Gastrocnemius medialis (tissue), 4 donors: ENCODE data around the gene IQCH. TPM values are rescaled to one million over a fixed set of nuclear protein-coding genes. Genes with fewer than 3 reads are reported as not detected.

Source experiments
- ATAC-seq, 2 donors: fragments of 150-250 bp; one replicate each; pipeline ENCODE4 v1.9.1; 2016
- DNase-seq, 2 donors: peaks; one replicate each; pipeline ENCODE4 v3.0.0-alpha.2; 2019
- H3K27ac ChIP-seq, 4 donors: fragments of 200-600 bp; sonication (generic); 1 replicate in 1 of 4; 2 replicates in 3 of 4; pipeline ENCODE4 v1.5.1; 2016 to 2018; ENCODE audit warnings: mild to moderate bottlenecking in 2 of 4, moderate library complexity in 1 of 4
- H3K27me3 ChIP-seq, 3 donors: fragments of 200-600 bp; sonication (generic) in 2 of 3; 1 replicate in 1 of 3; 2 replicates in 2 of 3; pipeline versions ENCODE4 v1.5.1 to v1.6.0; 2016 to 2019; ENCODE audit warnings: mild to moderate bottlenecking in 1 of 3, moderate library complexity in 1 of 3
- H3K36me3 ChIP-seq, 2 donors: fragments of 200-600 bp; sonication (generic) in 1 of 2; one replicate each; pipeline ENCODE4 v1.5.1; 2017 to 2018
- H3K4me1 ChIP-seq, 2 donors: fragments of 200-600 bp; sonication (generic) in 1 of 2; one replicate each; pipeline ENCODE4 v1.5.1; 2016 to 2017; ENCODE audit warnings: mild to moderate bottlenecking in 2 of 2
- H3K4me3 ChIP-seq, 4 donors: fragments of 200-600 bp; sonication (generic) in 3 of 4; 1 replicate in 1 of 4; 2 replicates in 3 of 4; pipeline ENCODE4 v1.5.1; 2016 to 2019; ENCODE audit warnings: mild to moderate bottlenecking in 2 of 4
- H3K9me3 ChIP-seq, 3 donors: fragments of 200-600 bp; sonication (generic) in 2 of 3; 1 replicate in 1 of 3; 2 replicates in 2 of 3; pipeline ENCODE4 v1.5.1; 2016 to 2019
- CTCF ChIP-seq, 5 experiments: fragments of 450-650 bp in 3 of 5; fragments of 200-600 bp in 2 of 5; sonication (generic) in 2 of 5; IDR thresholded peaks in 4 of 5; conservative IDR thresholded peaks in 1 of 5; 1 replicate in 4 of 5; 2 replicates in 1 of 5; pipeline ENCODE4 v1.5.1; 2016 to 2019; ENCODE audit warnings: antibody characterized with exemption in 5 of 5, mild to moderate bottlenecking in 3 of 5, moderate library complexity in 3 of 5
- POLR2A ChIP-seq, 2 donors: fragments of 450-650 bp; IDR thresholded peaks; one replicate each; pipeline ENCODE4 v1.6.1; 2017; ENCODE audit warnings: antibody characterized with exemption in 2 of 2, mild to moderate bottlenecking in 2 of 2, moderate library complexity in 2 of 2
- in situ Hi-C, 4 donors: fragments of 200-750 bp; cut with MboI; loops; one replicate each; pipeline versions ENCODE4 v1.15.0 to v1.8.0; 2017; ENCODE audit warnings: low sequenced_read_pairs in 4 of 4
- intact Hi-C: fragments of 100-400 bp; cut with DNase I; formaldehyde crosslinking; loops from one replicate; pipeline ENCODE4 v1.15.1; 2023; ENCODE audit warnings: low total_unique reads
- total RNA-seq, 4 donors: library from RNA; depleted of rRNA; stranded (reverse); fragments of >200 nt; gene quantifications; one replicate each; pipeline versions ENCODE4 v1.1.0 to v1.2.3, GENCODE V29; 2016

The IQCH gene
- total RNA-seq, 4 donors from 2014 or later = 0.07 to 0.65 (median 0.32) TPM

DNA sequence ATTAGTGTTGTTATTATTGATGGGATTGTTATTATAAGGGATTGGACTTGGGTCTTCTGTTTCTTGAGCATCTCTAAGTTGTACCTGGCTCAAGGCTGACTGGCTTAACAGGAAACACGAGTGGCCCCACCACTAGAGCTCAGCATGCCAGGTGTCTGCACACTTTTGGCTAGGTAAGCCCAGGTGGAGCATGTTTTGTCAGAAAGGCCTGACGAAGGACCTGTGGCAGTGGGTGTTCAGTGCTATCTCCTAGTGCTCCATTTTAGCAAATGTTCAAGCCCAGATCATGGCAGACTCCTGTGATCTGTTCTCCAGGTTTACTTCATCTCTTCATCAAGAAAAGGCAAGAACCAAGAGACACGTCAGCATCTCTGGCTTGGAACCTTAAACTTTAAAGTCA is 291.3 kb downstream of the IQCH start:
- no peak overlapping the region for H3K4me3 ChIP-seq
- in situ Hi-C loops (loop anchor here in 1 of 4 donors (25.0 kb wide), 1 partner anchor 291 kb away; the partner anchor contains the start of genes RNU6-1 and SKOR1), intact Hi-C loops (loop anchor here (10.0 kb wide), 1 partner anchor 291 kb away; the partner anchor contains the start of genes AAGAB and IQCH)
- H3K27ac ChIP-seq = no peak overlapping the region
- H3K9me3 ChIP-seq = no peaks in the 10 kb centered on the region
- no peaks in the 10 kb centered on the region for H3K27me3 ChIP-seq
- DNase-seq (no peak), ATAC-seq (no peak)
- H3K4me1 ChIP-seq = peaks cover 28 to 35% of the 10 kb centered on the region in 2 donors
- H3K36me3 ChIP-seq = peaks cover 0 to 8% of the 10 kb centered on the region in 2 donors
- no peak for TF ChIP-seq POLR2A (IDR thresholded peaks at IDR 0.05)

- in situ Hi-C loops (loop anchor here in 1 of 4 donors (25.0 kb wide), 1 partner anchor 290 kb away; the partner anchor contains the start of genes RNU6-1 and SKOR1), intact Hi-C loops (loop anchor here (10.0 kb wide), 1 partner anchor 292 kb away; the partner anchor contains the start of genes AAGAB and IQCH)
- Histone ChIP-seq H3K27ac (no peak overlapping the region), H3K9me3 (no peaks in the 10 kb centered on the region), H3K27me3 (no peaks in the 10 kb centered on the region), H3K36me3 (peaks cover 0 to 8% of the 10 kb centered on the region in 2 donors), H3K4me3 (no peak overlapping the region), H3K4me1 (peaks cover 28 to 40% of the 10 kb centered on the region in 2 donors)
- TF ChIP-seq CTCF (IDR thresholded peaks at IDR 0.05 in 4 of 5, conservative IDR thresholded peaks at IDR 0.05 in 1 of 5) = no peak
- DNase-seq (no peak), ATAC-seq (no peak)
These were observed 292.5 kb downstream of the IQCH start for GRCh38 chr15:67547064-67547463.

GRCh38 chr15:67547836-67548235 is 293.2 kb downstream of the IQCH start:
- no peak overlapping the region for H3K4me3 ChIP-seq
- peaks cover 0 to 8% of the 10 kb centered on the region in 2 donors for H3K36me3 ChIP-seq
- in situ Hi-C loops = loop anchor here in 1 of 4 donors (25.0 kb wide), 1 partner anchor 289 kb away; the partner anchor contains the start of genes RNU6-1 and SKOR1
- intact Hi-C loops = loop anchor here (10.0 kb wide), 1 partner anchor 293 kb away; the partner anchor contains the start of genes AAGAB and IQCH
- peak overlapping the region in 3 of 4 donors; percentile 16 to 60 (median 40) for H3K27ac ChIP-seq
- DNase-seq (no peak), ATAC-seq (no peak)
- H3K4me1 ChIP-seq = peaks cover 28 to 40% of the 10 kb centered on the region in 2 donors
- H3K9me3 ChIP-seq = no peaks in the 10 kb centered on the region
- no peaks in the 10 kb centered on the region for H3K27me3 ChIP-seq
- TF ChIP-seq CTCF (IDR thresholded peaks at IDR 0.05 in 4 of 5, conservative IDR thresholded peaks at IDR 0.05 in 1 of 5) = no peak
- no peak for TF ChIP-seq POLR2A (IDR thresholded peaks at IDR 0.05)

GRCh38 chr15:67548236-67548852 is 293.8 kb downstream of the IQCH start:
- in situ Hi-C loops (loop anchor here in 1 of 4 donors (25.0 kb wide), 1 partner anchor 289 kb away; the partner anchor contains the start of genes RNU6-1 and SKOR1), intact Hi-C loops (loop anchor here (10.0 kb wide), 1 partner anchor 294 kb away; the partner anchor contains the start of genes AAGAB and IQCH)
- Histone ChIP-seq H3K27ac (peak overlapping the region; percentile 16 to 60 (median 36)), H3K36me3 (peaks cover 0 to 8% of the 10 kb centered on the region in 2 donors), H3K9me3 (no peaks in the 10 kb centered on the region), H3K4me3 (no peak overlapping the region), H3K27me3 (no peaks in the 10 kb centered on the region), H3K4me1 (peaks cover 26 to 39% of the 10 kb centered on the region in 2 donors)
- TF ChIP-seq CTCF (IDR thresholded peaks at IDR 0.05 in 4 of 5, conservative IDR thresholded peaks at IDR 0.05 in 1 of 5) = no peak
- TF ChIP-seq POLR2A (IDR thresholded peaks at IDR 0.05) = no peak
- ATAC-seq (no peak), DNase-seq (no peak)
